Right atrium auricular region (tissue), 2 donors: ENCODE measurements around the gene SGO2. TPM values are rescaled to one million over a fixed set of nuclear protein-coding genes. Genes with fewer than 3 reads are reported as not detected.

Experiments used
- DNase-seq: peaks from one replicate; pipeline ENCODE4 v3.0.0-alpha.2; 2019; ENCODE audit warnings: low spot score
- H3K27ac ChIP-seq, 2 donors: fragments of 200-600 bp; sonication (generic); 1 replicate in 1 of 2; 2 replicates in 1 of 2; pipeline ENCODE4 v1.5.1; 2016 to 2019
- H3K27me3 ChIP-seq, 2 donors: fragments of 200-600 bp; sonication (generic); one replicate each; pipeline versions ENCODE4 v1.5.1 to v1.6.0; 2017 to 2019
- H3K36me3 ChIP-seq: fragments of 200-600 bp; sonication (generic); one replicate; pipeline ENCODE4 v1.5.1; 2016
- H3K4me1 ChIP-seq, 2 donors: fragments of 200-600 bp; sonication (generic); one replicate each; pipeline versions ENCODE4 v1.5.1 to v1.6.0; 2017 to 2019
- H3K4me3 ChIP-seq, 2 donors: fragments of 200-600 bp; sonication (generic); 1 replicate in 1 of 2; 2 replicates in 1 of 2; pipeline ENCODE4 v1.5.1; 2017 to 2019; ENCODE audit warnings: mild to moderate bottlenecking in 1 of 2, moderate library complexity in 1 of 2
- H3K9me3 ChIP-seq, 2 donors: fragments of 200-600 bp; sonication (generic); one replicate each; pipeline ENCODE4 v1.5.1; 2019
- total RNA-seq, 2 donors: library from RNA; depleted of rRNA; stranded (reverse); fragments of >200 nt; gene quantifications; one replicate each; pipeline ENCODE4 v1.1.0, GENCODE V29; 2016
- TF ChIP-seq, protein P1 (sequence below), 2 donors: fragments of 200-600 bp; sonication (generic); IDR thresholded peaks; one replicate each; pipeline ENCODE4 v1.5.1; 2019; ENCODE audit warnings: antibody characterized with exemption in 2 of 2

The SGO2 gene
- total RNA-seq, 2 donors from 2014 or later, result 1.9 to 2.5 TPM

DNA sequence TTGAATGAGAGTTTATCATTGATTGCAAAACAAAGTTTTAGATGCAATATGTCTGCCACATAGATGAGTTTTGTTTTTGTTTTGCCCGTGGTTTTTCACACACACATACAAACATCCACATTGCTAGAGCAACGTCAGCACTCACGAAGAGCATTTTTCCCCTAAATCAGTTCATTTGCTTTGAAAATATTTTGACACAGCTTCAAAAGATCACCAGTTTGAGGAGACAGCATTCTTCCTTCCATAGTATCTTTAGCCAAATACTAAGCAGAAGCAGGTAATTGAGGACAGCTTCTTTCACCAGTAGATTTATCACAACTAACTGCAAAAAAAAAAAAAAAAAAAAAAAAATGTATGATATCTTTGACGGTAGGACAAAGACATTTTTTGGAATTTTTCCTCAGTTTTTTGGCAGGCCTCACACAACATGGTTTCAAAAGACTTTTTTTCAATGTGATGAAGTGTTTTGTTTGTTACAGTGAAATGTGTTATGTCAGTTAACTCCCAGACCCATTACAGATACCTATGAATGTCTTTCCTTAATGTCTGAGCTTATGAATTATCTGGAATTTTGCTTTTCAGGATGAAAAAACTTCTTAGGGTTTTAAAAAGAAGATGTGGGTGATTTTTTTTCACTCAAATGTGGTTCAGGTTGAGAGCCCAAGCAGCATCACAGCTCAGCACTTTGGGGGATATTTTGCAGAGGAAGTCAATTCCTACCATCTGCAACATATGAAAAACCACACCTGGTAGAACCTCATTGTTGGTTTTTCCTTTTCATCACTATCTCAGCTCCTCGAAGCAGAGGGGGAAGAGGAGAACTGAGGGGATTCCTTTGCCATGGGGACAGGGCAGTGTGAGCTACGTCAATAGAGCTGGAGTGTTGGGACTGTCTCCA is 91.4 kb downstream of the SGO2 start:
- Histone ChIP-seq H3K36me3 (no peaks in the 10 kb centered on the region), H3K27ac (no peak overlapping the region), H3K4me1 (no peaks in the 10 kb centered on the region), H3K9me3 (no peaks in the 10 kb centered on the region), H3K4me3 (no peak overlapping the region), H3K27me3 (no peaks in the 10 kb centered on the region)
- DNase-seq, result no peak
- TF ChIP-seq, protein P1, sequence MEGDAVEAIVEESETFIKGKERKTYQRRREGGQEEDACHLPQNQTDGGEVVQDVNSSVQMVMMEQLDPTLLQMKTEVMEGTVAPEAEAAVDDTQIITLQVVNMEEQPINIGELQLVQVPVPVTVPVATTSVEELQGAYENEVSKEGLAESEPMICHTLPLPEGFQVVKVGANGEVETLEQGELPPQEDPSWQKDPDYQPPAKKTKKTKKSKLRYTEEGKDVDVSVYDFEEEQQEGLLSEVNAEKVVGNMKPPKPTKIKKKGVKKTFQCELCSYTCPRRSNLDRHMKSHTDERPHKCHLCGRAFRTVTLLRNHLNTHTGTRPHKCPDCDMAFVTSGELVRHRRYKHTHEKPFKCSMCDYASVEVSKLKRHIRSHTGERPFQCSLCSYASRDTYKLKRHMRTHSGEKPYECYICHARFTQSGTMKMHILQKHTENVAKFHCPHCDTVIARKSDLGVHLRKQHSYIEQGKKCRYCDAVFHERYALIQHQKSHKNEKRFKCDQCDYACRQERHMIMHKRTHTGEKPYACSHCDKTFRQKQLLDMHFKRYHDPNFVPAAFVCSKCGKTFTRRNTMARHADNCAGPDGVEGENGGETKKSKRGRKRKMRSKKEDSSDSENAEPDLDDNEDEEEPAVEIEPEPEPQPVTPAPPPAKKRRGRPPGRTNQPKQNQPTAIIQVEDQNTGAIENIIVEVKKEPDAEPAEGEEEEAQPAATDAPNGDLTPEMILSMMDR (IDR thresholded peaks at IDR 0.05), result no peak

DNA sequence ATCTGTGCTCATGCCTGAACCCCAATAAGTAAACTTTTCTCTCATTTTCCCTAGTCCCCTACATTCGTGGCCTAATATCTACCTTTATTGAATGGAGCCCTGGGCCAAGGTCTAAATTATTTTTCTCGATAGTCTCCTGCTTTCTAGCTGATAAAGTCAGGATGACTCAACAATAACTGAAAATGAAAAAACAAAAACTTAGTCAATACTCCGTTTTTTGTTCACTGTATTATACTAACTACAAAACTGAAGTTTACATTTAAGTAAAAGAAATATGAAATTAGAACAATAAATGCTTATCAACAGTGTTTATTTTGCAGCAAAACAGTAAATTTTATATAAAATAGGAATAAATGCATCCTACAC is 92.0 kb downstream of the SGO2 start:
- Histone ChIP-seq H3K27ac (no peak overlapping the region), H3K9me3 (no peaks in the 10 kb centered on the region), H3K27me3 (no peaks in the 10 kb centered on the region), H3K4me1 (no peaks in the 10 kb centered on the region), H3K36me3 (no peaks in the 10 kb centered on the region), H3K4me3 (no peak overlapping the region)
- TF ChIP-seq, protein P1 (IDR thresholded peaks at IDR 0.05), result no peak
- DNase-seq, result no peak

DNA sequence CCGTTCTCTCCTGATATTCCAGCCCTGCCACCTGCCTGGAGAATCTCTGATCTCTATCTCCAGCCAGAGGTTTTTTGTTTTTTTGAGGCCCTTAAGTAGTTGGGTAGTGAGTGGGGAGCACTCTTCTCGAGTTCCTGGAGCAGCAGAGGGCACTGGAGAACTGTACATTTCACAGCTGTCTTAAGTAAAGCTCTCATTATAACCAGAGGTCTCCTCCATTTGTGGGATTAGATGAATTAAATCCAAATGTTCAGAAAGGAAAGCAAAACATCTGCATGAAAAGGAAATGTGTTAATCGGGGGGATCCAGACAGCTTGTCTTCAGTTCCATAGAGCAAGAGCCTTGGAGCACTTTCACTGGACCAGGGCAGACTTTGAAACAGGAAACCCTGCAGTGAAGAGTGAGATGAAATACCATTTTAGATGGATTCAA is 92.6 kb downstream of the SGO2 start:
- no peaks in the 10 kb centered on the region for H3K4me1 ChIP-seq
- H3K27ac ChIP-seq, result no peak overlapping the region
- no peaks in the 10 kb centered on the region for H3K9me3 ChIP-seq
- H3K4me3 ChIP-seq, result no peak overlapping the region
- no peaks in the 10 kb centered on the region for H3K36me3 ChIP-seq
- TF ChIP-seq, protein P1 (IDR thresholded peaks at IDR 0.05), result no peak
- no peaks in the 10 kb centered on the region for H3K27me3 ChIP-seq
- DNase-seq, result no peak

DNA sequence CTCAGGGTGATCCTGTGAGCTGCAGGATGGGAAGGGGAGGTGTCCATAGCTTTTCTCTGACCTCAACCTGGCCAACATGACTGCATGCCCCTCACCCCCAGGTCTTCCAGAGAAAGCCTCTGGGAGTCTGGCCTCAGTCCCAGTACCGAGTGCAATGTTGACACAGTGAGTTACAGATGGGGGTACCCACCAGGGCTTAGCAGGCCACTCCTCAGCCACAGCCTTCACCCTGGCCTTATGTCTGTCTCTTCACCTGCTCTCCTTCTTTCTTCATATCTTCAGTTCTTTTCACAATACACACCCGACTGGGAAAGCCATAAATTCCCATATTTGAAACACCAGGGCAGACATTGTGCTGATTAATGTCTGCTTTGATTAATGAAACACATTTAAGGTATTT is 93.3 kb downstream of the SGO2 start:
- Histone ChIP-seq H3K27ac (no peak overlapping the region), H3K4me1 (no peaks in the 10 kb centered on the region), H3K36me3 (no peaks in the 10 kb centered on the region), H3K9me3 (no peaks in the 10 kb centered on the region), H3K27me3 (no peaks in the 10 kb centered on the region), H3K4me3 (no peak overlapping the region)
- DNase-seq, result no peak
- TF ChIP-seq, protein P1 (IDR thresholded peaks at IDR 0.05), result no peak

DNA sequence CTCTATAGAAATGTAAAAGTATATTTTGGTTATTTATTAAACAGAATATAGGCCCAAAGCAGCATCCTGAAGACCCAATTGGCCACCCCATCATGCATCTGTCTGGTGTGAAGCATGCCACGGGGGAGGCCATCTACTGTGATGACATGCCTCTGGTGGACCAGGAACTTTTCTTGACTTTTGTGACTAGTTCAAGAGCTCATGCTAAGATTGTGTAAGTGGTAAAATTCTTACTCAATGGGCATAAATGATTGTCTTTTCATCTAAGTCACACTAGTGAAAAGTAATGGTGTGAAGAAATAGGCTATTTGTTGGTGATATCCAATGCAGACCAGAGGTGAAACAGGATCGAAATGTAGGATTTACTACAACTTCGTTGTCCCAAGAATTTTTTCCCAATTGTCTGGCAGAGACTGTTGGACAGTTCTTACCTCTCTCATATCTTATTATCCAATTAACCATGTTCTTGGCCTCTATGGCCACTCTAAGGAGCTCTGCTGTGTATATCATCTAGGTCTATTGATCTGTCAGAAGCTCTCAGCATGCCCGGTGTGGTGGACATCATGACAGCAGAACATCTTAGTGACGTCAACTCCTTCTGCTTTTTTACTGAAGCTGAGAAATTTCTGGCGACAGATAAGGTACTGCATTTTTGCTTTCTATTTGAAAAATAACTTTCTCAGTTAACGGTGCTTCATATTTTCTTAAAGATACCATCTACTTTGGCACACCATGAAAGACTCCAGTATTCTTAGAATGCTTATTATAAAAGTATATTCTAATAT is 94.8 kb downstream of the SGO2 start:
- H3K4me3 ChIP-seq, result no peak overlapping the region
- TF ChIP-seq, protein P1 (IDR thresholded peaks at IDR 0.05), result no peak
- no peak overlapping the region for H3K27ac ChIP-seq
- no peaks in the 10 kb centered on the region for H3K36me3 ChIP-seq
- no peaks in the 10 kb centered on the region for H3K9me3 ChIP-seq
- H3K27me3 ChIP-seq, result no peaks in the 10 kb centered on the region
- no peaks in the 10 kb centered on the region for H3K4me1 ChIP-seq
- no peak for DNase-seq
